ENCODE data around the gene C1QB.

DNA sequence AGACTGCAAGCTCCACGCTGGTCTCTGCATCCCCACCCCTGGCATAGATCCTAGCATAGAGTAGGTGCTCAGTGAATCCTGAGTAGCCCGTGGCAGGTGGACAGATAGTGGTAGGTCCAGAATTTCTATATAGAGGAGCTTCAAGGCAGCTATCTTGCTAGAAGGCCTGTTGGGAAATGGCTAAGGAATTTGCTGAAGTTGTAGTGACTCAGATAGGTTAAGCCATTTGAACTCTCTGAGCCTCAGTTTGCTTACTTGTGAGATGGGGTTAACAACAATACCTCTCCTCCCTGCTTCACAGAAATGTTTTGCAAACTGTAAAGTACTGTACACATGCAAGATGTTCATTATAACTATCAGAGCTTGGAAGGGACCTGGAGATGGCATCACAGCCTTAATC, 34.2 kb downstream of the C1QB start:
- TF ChIP-seq POLR2A (IDR thresholded peaks at IDR 0.05) = no peak
- TF ChIP-seq EP300 (IDR thresholded peaks at IDR 0.05) = no peak
- TF ChIP-seq, protein P1, sequence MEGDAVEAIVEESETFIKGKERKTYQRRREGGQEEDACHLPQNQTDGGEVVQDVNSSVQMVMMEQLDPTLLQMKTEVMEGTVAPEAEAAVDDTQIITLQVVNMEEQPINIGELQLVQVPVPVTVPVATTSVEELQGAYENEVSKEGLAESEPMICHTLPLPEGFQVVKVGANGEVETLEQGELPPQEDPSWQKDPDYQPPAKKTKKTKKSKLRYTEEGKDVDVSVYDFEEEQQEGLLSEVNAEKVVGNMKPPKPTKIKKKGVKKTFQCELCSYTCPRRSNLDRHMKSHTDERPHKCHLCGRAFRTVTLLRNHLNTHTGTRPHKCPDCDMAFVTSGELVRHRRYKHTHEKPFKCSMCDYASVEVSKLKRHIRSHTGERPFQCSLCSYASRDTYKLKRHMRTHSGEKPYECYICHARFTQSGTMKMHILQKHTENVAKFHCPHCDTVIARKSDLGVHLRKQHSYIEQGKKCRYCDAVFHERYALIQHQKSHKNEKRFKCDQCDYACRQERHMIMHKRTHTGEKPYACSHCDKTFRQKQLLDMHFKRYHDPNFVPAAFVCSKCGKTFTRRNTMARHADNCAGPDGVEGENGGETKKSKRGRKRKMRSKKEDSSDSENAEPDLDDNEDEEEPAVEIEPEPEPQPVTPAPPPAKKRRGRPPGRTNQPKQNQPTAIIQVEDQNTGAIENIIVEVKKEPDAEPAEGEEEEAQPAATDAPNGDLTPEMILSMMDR (IDR thresholded peaks at IDR 0.05) = no peak
